GM12878 (cell line): Measurements from ENCODE around the gene NEK11. TPM values are rescaled to one million over a fixed set of nuclear protein-coding genes. Genes with fewer than 3 reads are reported as not detected.

Source experiments
- ATAC-seq: fragments of 200-7000 bp; cut with Tn5 transposase; 3 replicates; pipeline ENCODE4 v1.9.1; 2020; ENCODE audit warnings: mild to moderate bottlenecking, moderate library complexity
- BruUV-seq: library from RNA; stranded (reverse); fragments of 400-500 nt; replicated peaks from 2 replicates; lab custom pipeline; 2021; lab: Mats Ljungman, UMichigan
- CTCF ChIA-PET: fragments of 300-600 bp; sonication (Branson Sonifier 250); formaldehyde crosslinking; extraction: SDS; loops from one replicate; lab custom pipeline; 2021; ENCODE audit warnings: inconsistent platforms; lab: Yijun Ruan, JAX
- POLR2A ChIA-PET: fragments of 350-600 bp; formaldehyde crosslinking; extraction: SDS; loops from one replicate; lab custom pipeline; 2021; ENCODE audit warnings: inconsistent platforms; lab: Charles Lee
- RAD21 ChIA-PET: fragments of 300-600 bp; sonication (Branson Sonifier 250); formaldehyde crosslinking; loops from one replicate; lab custom pipeline; 2023; ENCODE audit warnings: antibody characterized with exemption; ENCODE audit not compliant: unreplicated experiment; lab: Charles Lee
- SMC1A ChIA-PET: fragments of 300-600 bp; sonication (Branson Sonifier 250); formaldehyde crosslinking; loops from one replicate; lab custom pipeline; 2023; ENCODE audit not compliant: unreplicated experiment, uncharacterized antibody; lab: Charles Lee
- DNase-seq: peaks from one replicate; pipeline ENCODE4 v3.0.0-alpha.2; 2011; ENCODE audit warnings: low read depth, low spot score
- FAIRE-seq: peaks from 3 replicates; lab custom pipeline; 2011; peaks lifted over from hg19 to GRCh38; lab: Jason Lieb, UNC
- H2AFZ ChIP-seq: 2 replicates; pipeline ENCODE4 v1.6.0; 2011; ENCODE audit warnings: low read depth, low read length, control low read depth; ENCODE audit not compliant: control insufficient read depth
- H3K27ac ChIP-seq: 2 replicates; pipeline ENCODE4 v1.5.1; 2011; ENCODE audit warnings: control low read depth; ENCODE audit not compliant: control insufficient read depth, insufficient read depth
- H3K27me3 ChIP-seq, 2 experiments: replicated peaks in 1 of 2; 2 replicates each; pipeline versions ENCODE4 v1.6.0 to v1.6.1; 2011; ENCODE audit warnings: low read length in 1 of 2; ENCODE audit not compliant: control insufficient read depth in 2 of 2, insufficient read depth in 2 of 2
- H3K36me3 ChIP-seq, 2 experiments: 2 replicates each; pipeline ENCODE4 v1.5.1; 2011; ENCODE audit warnings: low read length in 1 of 2; ENCODE audit not compliant: control insufficient read depth in 2 of 2, insufficient read depth in 2 of 2
- H3K4me1 ChIP-seq: 2 replicates; pipeline ENCODE4 v1.6.1; 2011; ENCODE audit warnings: mild to moderate bottlenecking, low read length, moderate library complexity, mixed read lengths; ENCODE audit not compliant: control insufficient read depth, insufficient read depth
- H3K4me2 ChIP-seq: 2 replicates; pipeline ENCODE4 v1.6.0; 2011; ENCODE audit warnings: control low read depth; ENCODE audit not compliant: control insufficient read depth, insufficient read depth
- H3K4me3 ChIP-seq: fragments of 200-600 bp; sonication (generic); 2 replicates; pipeline ENCODE4 v1.5.1; 2016
- H3K79me2 ChIP-seq: 2 replicates; pipeline ENCODE4 v1.6.0; 2011; ENCODE audit warnings: low read length; ENCODE audit not compliant: control insufficient read depth, insufficient read depth
- H3K9ac ChIP-seq: 2 replicates; pipeline ENCODE4 v1.8.0; 2011; ENCODE audit warnings: low read length, control low read depth, mixed read lengths; ENCODE audit not compliant: control insufficient read depth, insufficient read depth
- H3K9me3 ChIP-seq: replicated peaks from 3 replicates; pipeline ENCODE4 v1.5.1; 2011; ENCODE audit warnings: mild to moderate bottlenecking, low read length; ENCODE audit not compliant: control insufficient read depth, insufficient read depth
- H4K20me1 ChIP-seq: 2 replicates; pipeline ENCODE4 v1.6.0; 2011; ENCODE audit not compliant: control insufficient read depth, insufficient read depth
- E2F4 ChIP-seq: IDR thresholded peaks from 2 replicates; pipeline ENCODE4 v1.6.1; 2012; ENCODE audit warnings: low read depth, low read length, improper control_type of control experiment
- E2F8 ChIP-seq: fragments of 450-650 bp; IDR thresholded peaks from 2 replicates; pipeline ENCODE4 v1.6.1; 2018; ENCODE audit warnings: mild to moderate bottlenecking, low read depth, moderate library complexity; ENCODE audit not compliant: partially characterized antibody
- NR2F1 ChIP-seq: fragments of 450-650 bp; conservative IDR thresholded peaks from 2 replicates; pipeline ENCODE4 v1.6.1; 2017; ENCODE audit warnings: mild to moderate bottlenecking
- NRF1 ChIP-seq: conservative IDR thresholded peaks from 2 replicates; pipeline ENCODE4 v1.6.1; 2011; ENCODE audit warnings: mild to moderate bottlenecking, low read depth, low read length, improper control_type of control experiment
- SIN3A ChIP-seq: IDR thresholded peaks from 2 replicates; pipeline ENCODE4 v1.6.1; 2012; ENCODE audit warnings: low read depth, low read length, improper control_type of control experiment
- WGBS: methylation state at CpG from one replicate; pipeline ENCODE4 v1.1.6; 2016; ENCODE audit warnings: low lambda C conversion rate; ENCODE audit not compliant: insufficient replicate concordance, insufficient coverage; ENCODE audit errors: missing lambda C conversion rate; 5-methylcytosine and 5-hydroxymethylcytosine counted together
- in situ Hi-C: fragments of 300-500 bp; cut with MboI; formaldehyde crosslinking; loops from 9 replicates; pipeline ENCODE4 v1.14.3; 2018; ENCODE audit warnings: mixed read lengths
- intact Hi-C: fragments of 100-400 bp; cut with micrococcal nuclease; formaldehyde crosslinking; loops from one replicate; pipeline ENCODE4 v1.14.2; 2022; ENCODE audit not compliant: unreplicated experiment
- polyA plus RNA-seq, 11 experiments: library from polyadenylated mRNA; depleted of rRNA in 4 of 11; unstranded in 6 of 11; stranded (reverse) in 5 of 11; fragments of >200 nt; fragmentation: Nextera tagmentation in 4 of 11; fragmentation: Illumina TruSeq in 1 of 11; extraction: Ambion mirVana in 4 of 11; extraction: Trizol in 1 of 11; gene quantifications; 1 replicate in 1 of 11; 2 replicates in 10 of 11; pipeline versions ENCODE4 v1.2.1 to v1.2.3, GENCODE V29; 2011 to 2016; ENCODE audit warnings: inconsistent platforms in 2 of 11, missing spikeins in 2 of 11, low read depth in 1 of 11
- total RNA-seq, 4 experiments: library from RNA; depleted of rRNA in 3 of 4; stranded (reverse); fragments of >200 nt in 3 of 4; fragmentation: Illumina TruSeq in 1 of 4; extraction: Trizol in 1 of 4; gene quantifications; 2 replicates each; pipeline versions ENCODE4 v1.2.1 to v1.2.3, GENCODE V29; 2013 to 2021

NEK11 gene
- total and polyA plus RNA-seq, 10 of the 15 experiments (the other 5 are each of a cell fraction or from before 2014, with no cell fraction given), result 0.05 to 0.94 (median 0.36) TPM; not detected in 1

DNA sequence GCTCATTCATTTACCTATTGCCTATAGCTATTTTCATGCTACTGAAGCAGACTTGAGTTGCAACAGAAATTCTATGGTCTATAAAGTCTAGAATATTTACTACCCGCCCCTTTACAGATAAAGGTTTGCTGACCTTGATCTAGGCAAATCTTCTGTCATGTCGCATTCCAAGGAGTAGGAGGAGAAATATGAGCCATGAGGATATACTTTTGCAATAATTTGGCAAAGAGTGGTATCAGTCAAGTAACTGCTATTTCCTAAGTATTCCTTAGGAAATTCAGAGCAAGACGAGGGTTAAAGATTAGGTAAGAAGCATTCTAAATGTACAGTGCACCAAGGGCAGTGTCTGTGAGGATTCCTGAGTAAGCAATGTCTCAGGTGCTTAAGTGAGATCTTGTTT lies 233.8 kb downstream of the NEK11 start:
- WGBS, result 23% methylated on average over 3 of the region's 3 CpGs
- RAD21 ChIA-PET, result no interaction called here
- no peaks in the 10 kb centered on the region for H3K27me3 ChIP-seq
- TF ChIP-seq NR2F1 (no peak), NRF1 (no peak), SIN3A (no peak), E2F8 (no peak), E2F4 (no peak)
- TF ChIP-seq, all 136 proteins: peak for 0
- ATAC-seq, result no peak
- Histone ChIP-seq H3K4me2 (no peak overlapping the region), H3K9me3 (no peaks in the 10 kb centered on the region), H3K4me3 (no peak overlapping the region), H3K36me3 (no peaks in the 10 kb centered on the region), H3K79me2 (no peaks in the 10 kb centered on the region), H4K20me1 (no peaks in the 10 kb centered on the region), H2AFZ (no peak overlapping the region), H3K4me1 (no peaks in the 10 kb centered on the region), H3K27ac (no peak overlapping the region), H3K9ac (no peak overlapping the region)
- intact Hi-C loops (no loop called here), in situ Hi-C loops (no loop called here)
- CTCF ChIA-PET, result no interaction called here
- POLR2A ChIA-PET, result no interaction called here
- DNase-seq, result no peak
- BruUV-seq, result no TSS peak
- SMC1A ChIA-PET, result no interaction called here
- no peak for FAIRE-seq
